Glutamatergic neuron (in vitro differentiated cells): ENCODE measurements around the gene RANBP3L. TPM values are rescaled to one million over a fixed set of nuclear protein-coding genes. Genes with fewer than 3 reads are reported as not detected.

Source experiments
- DNase-seq: peaks from one replicate; pipeline ENCODE4 v3.0.0; 2022
- H3K27ac Mint-ChIP-seq: one replicate; pipeline ENCODE4 v1.8.0; 2020; ENCODE audit warnings: mild to moderate bottlenecking, mixed read lengths, inconsistent platforms; ENCODE audit not compliant: unreplicated experiment
- H3K27me3 Mint-ChIP-seq: one replicate; pipeline ENCODE4 v1.8.0; 2020; ENCODE audit warnings: mild to moderate bottlenecking, moderate library complexity, mixed read lengths, inconsistent platforms; ENCODE audit not compliant: unreplicated experiment
- H3K36me3 Mint-ChIP-seq: one replicate; pipeline ENCODE4 v1.8.0; 2020; ENCODE audit warnings: mild to moderate bottlenecking, mixed read lengths, inconsistent platforms; ENCODE audit not compliant: unreplicated experiment
- H3K4me1 Mint-ChIP-seq: one replicate; pipeline ENCODE4 v1.8.0; 2020; ENCODE audit warnings: mild to moderate bottlenecking, low read depth, mixed read lengths, inconsistent platforms; ENCODE audit not compliant: unreplicated experiment
- H3K4me3 Mint-ChIP-seq: one replicate; pipeline ENCODE4 v1.8.0; 2020; ENCODE audit warnings: mild to moderate bottlenecking, mixed read lengths, inconsistent platforms; ENCODE audit not compliant: unreplicated experiment
- H3K9me3 Mint-ChIP-seq: one replicate; pipeline ENCODE4 v1.8.0; 2020; ENCODE audit warnings: mild to moderate bottlenecking, moderate library complexity, mixed read lengths, inconsistent platforms; ENCODE audit not compliant: unreplicated experiment
- total RNA-seq: library from RNA; stranded (reverse); fragmentation: NEBNext Ultra II Directional; extraction: Animal tissue kit (Norgen Biotek cat#: 25700); gene quantifications from one replicate; pipeline ENCODE4 v1.2.1, GENCODE V29; 2021; ENCODE audit not compliant: unreplicated experiment
- TF ChIP-seq, protein P1 (sequence below): fragments of 200-600 bp; sonication (generic); IDR thresholded peaks from one replicate; pipeline ENCODE4 v1.5.0; 2021; ENCODE audit not compliant: partially characterized antibody, unreplicated experiment

The RANBP3L gene
- total RNA-seq, 1 donor from 2014 or later = not detected

DNA sequence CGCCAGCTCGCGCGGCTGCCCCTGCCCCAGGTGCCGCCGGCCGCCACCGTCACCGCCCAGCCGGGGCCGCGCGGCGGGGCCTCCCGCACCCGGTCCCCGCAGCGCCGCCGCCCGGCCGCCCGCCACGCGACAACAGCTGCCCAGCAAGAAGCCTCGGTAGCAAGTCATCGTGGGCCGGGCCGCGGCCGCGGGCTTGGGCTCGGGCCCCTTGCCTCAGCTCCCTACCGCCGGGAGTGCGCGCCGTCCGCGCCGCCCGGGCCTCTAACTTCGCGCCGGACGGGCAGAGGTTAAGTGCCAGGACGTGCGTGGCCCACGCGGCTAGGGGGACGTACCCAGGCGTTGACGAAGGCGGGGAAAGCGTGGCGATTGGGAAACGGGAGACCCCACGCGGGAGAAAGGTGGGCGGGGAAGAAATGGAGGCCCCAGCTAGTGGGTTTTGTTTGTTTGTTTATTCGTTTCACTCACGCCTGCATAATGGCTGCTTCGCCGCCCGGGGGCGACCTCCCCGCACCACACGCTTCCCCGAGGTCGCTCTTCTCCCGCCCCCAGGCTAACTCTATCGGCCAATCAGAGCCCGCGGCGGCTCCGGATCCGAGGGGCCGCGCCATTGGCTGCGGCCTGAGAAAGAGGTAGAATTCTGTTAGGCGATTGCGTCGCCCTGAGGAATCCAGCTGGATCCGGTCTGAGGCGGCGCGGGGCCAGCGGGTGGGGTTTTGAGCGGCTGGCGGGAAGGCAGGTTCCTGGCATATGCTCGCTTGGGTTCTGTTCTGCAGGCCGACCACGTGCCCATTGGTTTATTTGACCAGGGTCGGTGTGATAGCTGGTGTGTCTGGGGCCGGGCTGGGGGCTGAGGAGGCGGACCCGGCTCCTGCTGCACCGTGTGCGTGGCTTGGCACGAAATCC lies 59.8 kb downstream of the RANBP3L start, which contains the start of gene NADK2:
Gene NADK2 (minus strand): TSS at position 295 of the 903 bp plus-strand sequence. CDS start 127 bp downstream, at position 168.
- no peaks in the 10 kb centered on the region for H3K36me3 Mint-ChIP-seq
- H3K9me3 Mint-ChIP-seq = peaks cover 7% of the 10 kb centered on the region
- H3K4me1 Mint-ChIP-seq = peaks cover 8% of the 10 kb centered on the region
- H3K4me3 Mint-ChIP-seq = peak within 1 kb of the TSS; percentile 92
- DNase-seq = peak; percentile 95
- H3K27ac Mint-ChIP-seq = peak within 1 kb of the TSS; percentile 96
- peaks cover 6% of the 10 kb centered on the region for H3K27me3 Mint-ChIP-seq
- TF ChIP-seq, protein P1, sequence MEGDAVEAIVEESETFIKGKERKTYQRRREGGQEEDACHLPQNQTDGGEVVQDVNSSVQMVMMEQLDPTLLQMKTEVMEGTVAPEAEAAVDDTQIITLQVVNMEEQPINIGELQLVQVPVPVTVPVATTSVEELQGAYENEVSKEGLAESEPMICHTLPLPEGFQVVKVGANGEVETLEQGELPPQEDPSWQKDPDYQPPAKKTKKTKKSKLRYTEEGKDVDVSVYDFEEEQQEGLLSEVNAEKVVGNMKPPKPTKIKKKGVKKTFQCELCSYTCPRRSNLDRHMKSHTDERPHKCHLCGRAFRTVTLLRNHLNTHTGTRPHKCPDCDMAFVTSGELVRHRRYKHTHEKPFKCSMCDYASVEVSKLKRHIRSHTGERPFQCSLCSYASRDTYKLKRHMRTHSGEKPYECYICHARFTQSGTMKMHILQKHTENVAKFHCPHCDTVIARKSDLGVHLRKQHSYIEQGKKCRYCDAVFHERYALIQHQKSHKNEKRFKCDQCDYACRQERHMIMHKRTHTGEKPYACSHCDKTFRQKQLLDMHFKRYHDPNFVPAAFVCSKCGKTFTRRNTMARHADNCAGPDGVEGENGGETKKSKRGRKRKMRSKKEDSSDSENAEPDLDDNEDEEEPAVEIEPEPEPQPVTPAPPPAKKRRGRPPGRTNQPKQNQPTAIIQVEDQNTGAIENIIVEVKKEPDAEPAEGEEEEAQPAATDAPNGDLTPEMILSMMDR = peak; percentile 74

DNA sequence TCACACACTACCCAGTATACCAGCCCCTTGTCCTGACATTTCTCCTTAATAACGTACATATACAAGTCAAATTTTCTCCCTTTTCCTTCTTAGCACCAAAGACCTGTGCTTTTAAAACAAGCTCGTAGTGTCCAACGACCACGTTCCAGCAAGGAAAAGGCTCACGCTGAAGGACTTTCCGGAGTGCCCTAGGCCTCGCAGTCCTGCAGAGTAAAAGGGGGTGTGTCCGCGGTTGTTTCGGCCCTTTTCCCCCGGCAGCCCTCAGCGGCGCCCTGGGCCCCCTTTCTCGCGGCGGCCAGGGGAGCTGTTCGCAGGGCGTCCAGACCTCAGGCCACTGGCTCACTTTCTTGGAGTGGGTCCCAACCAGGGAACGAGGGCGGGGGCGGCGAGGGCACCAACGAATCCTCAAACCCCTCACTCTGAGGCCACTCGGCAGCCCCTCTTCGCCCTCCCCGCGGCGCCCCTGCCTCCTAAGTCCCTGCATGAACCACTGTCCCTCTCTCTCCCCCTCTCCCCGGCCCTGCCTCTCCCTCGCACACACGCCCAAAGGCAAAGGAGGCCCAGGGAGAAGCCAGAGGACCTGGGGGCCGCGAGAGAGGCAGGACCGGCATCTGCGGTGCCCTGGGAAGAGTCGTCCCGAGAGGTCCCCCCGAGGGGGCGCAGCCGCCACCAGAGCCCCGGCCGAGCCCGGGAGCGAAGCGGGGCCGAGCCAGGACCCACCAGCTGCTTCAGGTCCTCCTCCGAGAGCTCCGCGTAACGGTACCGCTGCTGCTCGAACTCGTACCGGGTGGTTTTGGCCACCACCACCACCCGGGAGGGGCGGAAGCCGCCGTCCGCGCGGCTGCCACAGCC lies 60.7 kb downstream of the RANBP3L start:
- Mint-ChIP-seq H3K27me3 (peaks cover 6% of the 10 kb centered on the region), H3K9me3 (peaks cover 7% of the 10 kb centered on the region), H3K4me3 (peak overlapping the region; percentile 89), H3K36me3 (no peaks in the 10 kb centered on the region), H3K27ac (peak overlapping the region; percentile 76), H3K4me1 (peaks cover 8% of the 10 kb centered on the region)
- DNase-seq = peak; percentile 74
- TF ChIP-seq, protein P1 = no peak

DNA sequence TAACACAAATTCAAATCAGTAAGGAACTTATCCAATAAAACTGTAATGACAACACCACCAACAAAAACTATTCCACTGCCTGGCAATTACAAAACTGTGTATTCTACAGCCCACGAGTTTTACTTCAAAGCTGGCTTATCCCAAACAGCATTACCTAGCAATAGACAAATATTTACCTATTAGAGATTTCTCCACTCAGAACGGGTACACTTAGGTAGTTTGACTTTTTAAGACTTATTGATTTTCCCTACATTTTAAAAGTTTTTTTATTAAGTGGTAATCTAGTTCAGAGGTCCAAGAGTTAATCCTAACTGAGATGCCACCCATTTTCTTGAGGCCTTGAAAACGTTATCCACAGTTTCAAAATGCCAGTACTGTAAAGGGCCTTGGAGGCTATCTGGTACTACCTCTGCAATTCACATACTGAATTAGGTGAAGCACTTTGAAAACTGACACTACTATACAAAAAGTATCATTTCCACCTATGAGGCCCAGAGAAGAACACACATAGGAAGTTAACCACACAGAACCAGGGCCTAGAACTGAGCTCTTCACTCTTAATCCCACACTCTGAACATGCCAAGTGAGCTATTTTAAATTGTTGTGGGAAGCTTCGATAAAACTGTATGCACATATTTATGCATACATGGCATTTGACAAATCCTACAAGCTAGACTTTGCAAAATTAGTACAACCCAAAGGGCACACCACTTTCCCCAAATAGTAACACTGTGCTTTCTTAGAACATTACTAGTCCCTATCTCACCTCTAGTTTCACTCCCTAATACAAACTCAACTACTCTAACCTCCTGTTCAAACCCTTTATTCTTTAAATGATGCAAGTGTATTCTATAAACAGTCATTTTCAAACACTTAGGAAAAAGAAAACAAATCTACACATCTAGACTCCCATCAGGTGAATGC lies 62.1 kb downstream of the RANBP3L start:
- H3K27me3 Mint-ChIP-seq = peaks cover 6% of the 10 kb centered on the region
- peaks cover 8% of the 10 kb centered on the region for H3K4me1 Mint-ChIP-seq
- no peak for DNase-seq
- H3K4me3 Mint-ChIP-seq = peak overlapping the region; percentile 89
- TF ChIP-seq, protein P1 = no peak
- H3K36me3 Mint-ChIP-seq = no peaks in the 10 kb centered on the region
- H3K27ac Mint-ChIP-seq = peak overlapping the region; percentile 34
- H3K9me3 Mint-ChIP-seq = peaks cover 7% of the 10 kb centered on the region

DNA sequence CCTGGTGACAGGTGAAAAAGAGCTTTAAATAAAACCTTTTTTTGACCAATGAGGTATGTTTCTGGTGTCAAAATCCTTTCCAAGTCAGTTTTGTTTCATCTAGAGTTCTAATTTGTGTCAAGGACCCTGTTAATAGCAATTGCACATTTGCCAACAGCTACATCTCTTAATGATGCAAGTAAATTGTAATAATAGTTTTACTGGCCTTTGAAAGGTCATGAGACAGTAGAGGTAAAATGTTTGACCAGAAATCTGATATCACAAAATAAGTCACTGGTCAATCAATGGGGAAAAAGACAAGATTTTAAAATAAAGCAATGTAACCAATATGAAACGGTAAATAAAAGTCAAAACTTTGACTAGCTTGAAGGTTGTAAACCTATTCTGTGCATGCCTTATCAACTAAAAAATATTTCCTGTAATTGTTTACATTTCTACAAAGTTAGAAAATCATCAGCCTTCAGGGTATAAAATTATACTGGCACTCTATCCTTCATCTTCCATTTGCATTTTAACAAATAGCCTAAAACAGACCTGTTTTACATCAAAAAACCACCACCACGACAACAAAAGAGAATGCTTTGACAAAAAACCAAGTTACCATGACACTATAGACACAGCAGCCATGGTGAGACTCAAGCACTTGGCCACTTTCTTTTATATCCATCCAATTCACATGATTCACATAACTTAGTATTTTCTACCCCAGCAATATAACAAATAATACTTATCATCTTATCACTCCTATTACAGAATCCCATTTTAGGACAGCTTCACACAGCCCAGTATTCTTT lies 63.0 kb downstream of the RANBP3L start:
- H3K4me1 Mint-ChIP-seq = peaks cover 8% of the 10 kb centered on the region
- peaks cover 6% of the 10 kb centered on the region for H3K27me3 Mint-ChIP-seq
- DNase-seq = no peak
- TF ChIP-seq, protein P1 = no peak
- H3K4me3 Mint-ChIP-seq = no peak overlapping the region
- H3K9me3 Mint-ChIP-seq = peaks cover 7% of the 10 kb centered on the region
- H3K36me3 Mint-ChIP-seq = no peaks in the 10 kb centered on the region
- H3K27ac Mint-ChIP-seq = no peak overlapping the region
